GM12875 (cell line): ENCODE results near the gene EXOG.

ENCODE experiments used
- H3K4me3 ChIP-seq: one replicate; pipeline ENCODE4 v1.5.1; 2011; ENCODE audit warnings: low read depth, low read length, control low read depth
- CTCF ChIP-seq: IDR thresholded peaks from 2 replicates; pipeline ENCODE4 v1.5.1; 2011; ENCODE audit warnings: low read depth, mild to moderate bottlenecking, control low read depth, inconsistent platforms, low read length, moderate library complexity, borderline replicate concordance; ENCODE audit not compliant: insufficient read depth

Gene EXOG

GRCh38 chr3:38509732-38510131 lies 13.6 kb downstream of the EXOG start:
- TF ChIP-seq CTCF, result no peak
- H3K4me3 ChIP-seq, result no peak overlapping the region

- no peak for TF ChIP-seq CTCF
- no peak overlapping the region for H3K4me3 ChIP-seq
Observed at GRCh38 chr3:38510631-38511030, 14.5 kb downstream of the EXOG start.

- no peak for TF ChIP-seq CTCF
- no peak overlapping the region for H3K4me3 ChIP-seq
Observed at GRCh38 chr3:38511546-38511945, 15.4 kb downstream of the EXOG start.

GRCh38 chr3:38515367-38515766 lies 19.2 kb downstream of the EXOG start:
- H3K4me3 ChIP-seq, result no peak overlapping the region
- no peak for TF ChIP-seq CTCF

- no peak for TF ChIP-seq CTCF
- H3K4me3 ChIP-seq, result no peak overlapping the region
Observed at GRCh38 chr3:38516669-38517068, 20.5 kb downstream of the EXOG start.

- no peak overlapping the region for H3K4me3 ChIP-seq
- TF ChIP-seq CTCF, result no peak
Observed at GRCh38 chr3:38519000-38519399, 22.9 kb downstream of the EXOG start.

- H3K4me3 ChIP-seq, result no peak overlapping the region
- no peak for TF ChIP-seq CTCF
Observed at GRCh38 chr3:38519651-38520050, 23.5 kb downstream of the EXOG start.
